Effector CD4-positive, alpha-beta T cell (primary cell): ENCODE results near the gene CEP112.
"Not testable (repeated sequence)": the region's sequence is repeated elsewhere in the genome, so short reads cannot be mapped to it uniquely, and the experiment has no call there.

Experiments
- DNase-seq: peaks from one replicate; pipeline ENCODE4 v3.0.0-alpha.2; 2020

CEP112 gene

GRCh38 chr17:65811043-65811442, 380.9 kb downstream of the CEP112 start:
- DNase-seq, result no peak

DNA sequence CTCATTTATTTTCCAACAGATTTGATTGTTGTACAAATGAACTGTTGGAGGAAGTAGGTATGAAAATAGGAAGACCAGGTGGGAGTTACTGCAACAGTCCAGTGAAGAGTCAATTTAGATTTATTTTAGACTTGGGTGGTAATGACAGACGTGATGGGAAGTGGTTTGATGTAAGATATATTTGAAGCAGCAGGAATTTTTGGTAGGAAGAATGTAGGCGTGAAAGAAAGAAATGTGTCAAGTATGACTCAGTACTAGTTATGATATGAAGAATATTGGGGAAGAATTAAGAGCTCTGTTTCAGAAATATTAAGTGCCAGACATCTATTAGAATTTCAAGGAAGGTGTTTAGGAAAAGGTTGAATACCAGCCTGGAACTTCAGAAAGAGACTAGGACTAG, 382.6 kb downstream of the CEP112 start:
- DNase-seq, result no peak

DNA sequence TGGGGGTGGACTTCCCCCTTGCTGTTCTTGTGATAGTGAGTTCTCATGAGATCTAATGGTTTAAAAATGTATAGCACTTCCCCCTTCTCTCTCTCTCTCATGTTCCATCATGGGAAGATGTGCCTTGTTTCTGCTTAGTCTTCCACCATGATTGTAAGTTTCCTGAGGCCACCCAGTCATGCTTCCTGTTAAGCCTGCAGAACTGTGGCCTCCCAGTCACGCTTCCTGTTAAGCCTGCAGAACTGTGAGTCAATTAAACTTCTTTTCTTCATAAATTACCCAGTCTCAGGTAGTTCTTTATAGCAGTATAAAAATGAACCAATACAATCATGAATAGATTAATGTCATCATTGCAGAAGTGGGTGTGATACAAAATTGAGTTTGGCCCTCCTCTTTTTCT, 383.4 kb downstream of the CEP112 start:
- not testable (repeated sequence) for DNase-seq

GRCh38 chr17:65807361-65807760, 384.6 kb downstream of the CEP112 start:
- DNase-seq, result no peak

- DNase-seq, result no peak
Observed at GRCh38 chr17:65801513-65801912, 390.4 kb downstream of the CEP112 start.

- DNase-seq, result no peak
Observed at GRCh38 chr17:65800655-65801054, 391.3 kb downstream of the CEP112 start.

- no peak for DNase-seq
Observed at GRCh38 chr17:65799869-65800268, 392.1 kb downstream of the CEP112 start.

DNA sequence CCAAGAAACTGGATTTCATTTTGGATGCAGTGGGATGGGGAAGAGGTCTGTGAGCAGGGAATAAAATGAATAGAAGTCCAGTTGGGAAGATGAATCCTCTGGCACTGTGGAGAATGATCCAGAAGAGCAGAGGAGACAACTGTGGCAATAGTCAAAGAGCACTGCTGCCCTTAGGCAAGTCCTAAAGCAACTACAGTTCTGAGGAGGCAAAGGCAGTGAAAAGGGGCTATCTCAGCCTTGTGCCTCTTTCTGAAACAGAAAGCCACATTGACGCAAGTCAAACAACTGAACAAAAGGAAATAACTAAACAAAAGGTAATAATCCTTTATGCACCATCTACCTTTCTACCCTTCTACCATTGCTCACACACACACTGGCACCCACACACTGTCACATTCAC, 392.5 kb downstream of the CEP112 start:
- no peak for DNase-seq

- peak; percentile 3 for DNase-seq
Observed at GRCh38 chr17:65797809-65798208, 394.1 kb downstream of the CEP112 start.

- no peak for DNase-seq
Observed at GRCh38 chr17:65797101-65797500, 394.8 kb downstream of the CEP112 start.

GRCh38 chr17:65794572-65794971, 397.4 kb downstream of the CEP112 start:
- DNase-seq, result no peak

- no peak for DNase-seq
Observed at GRCh38 chr17:65790241-65790640, 401.7 kb downstream of the CEP112 start.

DNA sequence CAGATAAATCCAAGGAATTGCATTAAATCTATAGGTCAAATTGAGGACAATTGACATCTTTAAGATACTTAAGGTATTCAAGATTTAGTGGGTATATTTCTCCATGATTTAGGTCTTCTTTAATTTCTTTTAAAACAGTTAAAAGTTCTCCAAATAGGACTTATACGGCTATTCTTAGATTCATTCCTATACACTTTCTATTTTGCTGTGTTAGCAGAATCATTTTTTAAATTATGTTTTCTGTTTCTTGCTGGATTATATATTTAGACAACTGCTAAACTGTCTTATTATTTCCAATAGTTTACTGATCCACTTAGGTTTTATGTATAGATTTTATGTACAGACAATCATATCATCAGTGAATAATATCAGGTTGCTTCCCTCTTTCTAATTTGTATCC, 404.4 kb downstream of the CEP112 start:
- DNase-seq, result no peak

DNA sequence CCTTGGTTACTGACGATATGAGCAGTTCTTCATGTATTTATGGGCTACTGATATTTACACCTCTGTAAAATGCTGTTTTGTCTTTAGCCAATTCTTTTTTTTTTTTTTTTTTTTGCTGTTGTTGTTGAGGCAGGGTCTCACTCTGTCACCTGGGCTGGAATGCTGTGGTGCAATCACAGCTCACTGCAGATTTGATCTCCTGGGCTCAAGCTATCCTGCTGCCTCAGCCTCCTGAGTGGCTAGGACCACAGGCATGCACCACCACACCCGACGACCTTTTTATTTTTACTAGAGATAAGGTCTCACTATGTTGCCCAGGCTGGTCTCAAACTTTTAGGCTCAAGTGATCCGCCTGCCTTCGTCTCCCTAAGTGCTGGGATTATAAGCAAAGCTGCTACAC, 405.5 kb downstream of the CEP112 start:
- no peak for DNase-seq

DNA sequence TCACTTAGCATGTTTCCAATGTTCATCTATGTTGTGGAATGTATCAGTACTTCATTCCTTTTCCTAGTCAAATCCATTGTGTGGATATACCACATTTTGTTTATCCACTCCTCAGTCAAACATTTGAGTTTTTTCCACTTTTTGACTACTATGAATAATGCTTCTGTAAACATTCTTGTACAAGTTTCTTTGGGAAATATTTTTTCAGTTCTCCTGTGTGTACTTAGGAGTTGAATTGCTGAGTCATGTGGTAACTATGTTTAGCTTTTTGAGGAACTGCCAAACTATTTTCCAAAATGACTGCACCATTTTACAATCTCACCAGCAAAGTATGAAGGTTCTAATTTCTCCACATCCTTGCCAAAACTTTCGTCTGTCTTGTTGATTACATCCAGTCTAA, 406.8 kb downstream of the CEP112 start:
- DNase-seq, result no peak

GRCh38 chr17:65783845-65784334, 408.0 kb downstream of the CEP112 start:
- DNase-seq, result no peak

GRCh38 chr17:65782104-65782706, 409.7 kb downstream of the CEP112 start:
- not testable (repeated sequence) for DNase-seq

GRCh38 chr17:65780111-65780510, 411.8 kb downstream of the CEP112 start:
- no peak for DNase-seq

DNA sequence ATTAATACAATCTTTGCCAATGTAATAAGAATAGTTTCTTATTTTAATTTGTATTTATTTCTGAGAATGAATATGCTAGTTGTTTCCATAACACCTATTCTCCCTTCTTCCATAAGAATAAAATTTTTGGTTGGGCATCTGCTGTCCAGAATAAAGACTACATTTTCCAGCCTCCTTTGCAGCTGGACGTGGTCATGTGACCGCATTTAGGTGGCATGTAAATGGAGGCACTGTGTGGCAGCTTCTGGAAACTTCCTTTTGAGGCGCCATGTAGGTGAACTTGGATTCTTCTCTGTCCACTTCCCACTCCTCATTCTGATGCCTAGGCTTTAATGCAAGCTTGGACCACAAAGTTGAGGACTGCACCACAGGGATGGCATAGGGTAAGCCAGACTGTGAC, 415.0 kb downstream of the CEP112 start:
- DNase-seq, result no peak

DNA sequence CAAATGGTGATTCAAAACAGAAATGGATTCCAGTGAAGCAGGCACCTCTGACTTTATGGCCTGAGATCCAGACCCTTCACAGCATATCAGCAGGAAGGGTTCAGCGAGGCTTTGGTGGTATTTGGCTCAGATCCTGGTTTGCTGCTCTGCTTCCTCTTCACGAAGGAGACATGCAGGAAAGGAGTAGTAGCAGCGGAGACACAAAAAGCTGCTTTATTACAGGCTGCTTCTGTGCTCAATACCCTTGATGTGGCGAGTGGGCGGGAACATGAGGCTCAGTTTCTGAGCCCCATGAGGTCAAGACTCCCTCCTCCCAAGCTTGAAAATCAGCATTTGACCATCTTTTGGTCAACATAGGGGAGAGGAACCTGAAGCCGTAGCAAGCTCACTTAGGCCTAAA, 417.1 kb downstream of the CEP112 start:
- no peak for DNase-seq

GRCh38 chr17:65772989-65773388, 418.9 kb downstream of the CEP112 start:
- DNase-seq, result no peak

DNA sequence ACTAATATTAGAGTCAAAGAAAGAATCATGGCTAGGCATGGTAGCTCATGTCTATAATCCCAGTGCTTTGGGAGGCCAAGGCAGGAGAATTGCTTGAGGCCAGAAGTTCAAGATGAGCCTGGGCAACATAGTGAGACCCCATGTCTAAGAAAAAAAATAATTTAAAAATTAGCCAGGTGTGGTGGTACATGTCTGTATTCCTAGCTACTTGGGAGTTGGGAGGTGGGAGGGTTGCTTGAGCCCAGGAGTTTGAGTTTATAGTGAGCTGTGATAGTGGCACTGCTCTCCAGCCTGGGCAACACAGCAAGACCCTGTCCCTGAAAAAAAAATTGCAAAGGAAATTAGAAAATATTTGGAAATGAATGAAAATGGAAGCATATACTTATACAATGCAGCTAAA, 420.2 kb downstream of the CEP112 start:
- DNase-seq, result no peak

DNA sequence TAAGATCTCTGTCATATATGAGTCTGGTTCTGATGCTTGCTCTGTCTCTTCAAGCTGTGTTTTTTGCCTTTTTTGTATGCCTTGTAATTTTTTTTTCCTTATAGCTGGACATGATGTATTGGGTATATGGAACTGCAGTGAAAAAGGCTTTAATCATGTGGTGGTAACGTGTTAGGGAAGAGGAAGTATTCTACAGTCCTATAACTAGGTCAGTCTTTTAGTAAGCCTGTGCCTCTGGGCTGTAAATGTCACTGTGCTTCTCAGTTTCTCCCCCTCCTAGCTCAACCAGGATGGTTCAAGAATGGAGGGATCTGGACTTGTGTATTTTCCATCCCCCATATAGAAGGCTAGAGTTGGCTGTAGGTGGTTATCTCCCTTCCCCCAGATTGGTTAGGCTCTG, 428.1 kb downstream of the CEP112 start:
- DNase-seq, result no peak

DNA sequence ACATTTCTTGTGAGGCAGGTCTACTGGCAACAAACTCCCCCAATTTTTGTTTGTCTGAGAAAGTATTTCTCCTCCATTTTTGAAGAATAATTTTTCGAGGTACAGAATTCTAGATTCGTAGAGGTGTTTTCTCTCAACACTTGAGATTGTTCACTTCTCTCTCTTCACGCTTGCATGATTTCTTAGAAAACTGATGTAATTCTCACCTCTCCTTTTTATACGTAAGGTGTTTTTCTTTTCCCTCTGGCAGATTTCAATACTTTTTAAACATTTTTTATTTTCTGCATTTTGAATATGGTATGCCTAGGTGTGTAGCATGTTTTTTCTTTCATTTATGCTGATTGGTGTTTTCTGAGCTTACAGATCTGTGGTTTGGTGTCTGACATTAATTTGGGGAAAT, 429.0 kb downstream of the CEP112 start:
- no peak for DNase-seq

DNA sequence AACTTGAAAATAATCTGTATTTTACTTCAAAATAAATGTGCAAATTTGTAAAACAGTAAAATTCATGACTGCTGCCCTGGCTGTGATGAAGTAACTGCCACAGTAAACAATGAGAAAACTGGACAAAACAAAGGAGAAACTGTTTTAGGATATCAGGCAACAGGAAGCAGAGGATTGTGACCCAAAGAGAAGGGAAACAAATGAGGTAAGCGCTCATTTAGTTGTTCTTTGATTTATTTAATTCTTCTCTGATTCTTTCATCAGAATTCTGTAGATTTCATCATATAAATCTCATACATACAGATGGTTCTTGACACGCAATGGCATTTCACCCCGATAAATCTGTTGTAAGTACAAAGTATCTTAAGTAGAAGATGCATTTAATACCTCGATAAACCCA, 432.4 kb downstream of the CEP112 start:
- DNase-seq, result no peak
